B cell (primary cell): Measurements from ENCODE around the gene MLF2. TPM values are rescaled to one million over a fixed set of nuclear protein-coding genes. Genes with fewer than 3 reads are reported as not detected.

Experiments
- ATAC-seq: fragments of 200-7000 bp; cut with Tn5 transposase; one replicate; pipeline ENCODE4 v1.10.0; 2021; ENCODE audit warnings: low read depth, mild to moderate bottlenecking, moderate number of reproducible peaks, moderate library complexity
- CTCF ChIA-PET: fragments of 350-600 bp; sonication (Branson Sonifier 250); formaldehyde crosslinking; loops from one replicate; lab custom pipeline; 2021; ENCODE audit warnings: antibody characterized with exemption, inconsistent platforms; lab: Charles Lee
- POLR2A ChIA-PET: fragments of 350-600 bp; sonication (Branson Sonifier 250); formaldehyde crosslinking; loops from one replicate; lab custom pipeline; 2021; ENCODE audit warnings: antibody characterized with exemption; lab: Charles Lee
- DNase-seq: peaks from one replicate; pipeline ENCODE4 v3.0.0; 2013
- H2AFZ ChIP-seq: 2 replicates; pipeline ENCODE4 v1.6.1; 2012; ENCODE audit warnings: mild to moderate bottlenecking, low read depth, low read length; ENCODE audit not compliant: insufficient read depth, poor library complexity, severe bottlenecking
- H3K27ac ChIP-seq, 2 donors: 1 replicate in 1 of 2; 2 replicates in 1 of 2; pipeline ENCODE4 v1.5.1; 2012 to 2013; ENCODE audit warnings: low read length in 2 of 2, mild to moderate bottlenecking in 2 of 2, moderate library complexity in 1 of 2
- H3K27me3 ChIP-seq, 4 experiments: fragments of 200-600 bp in 1 of 4; sonication (generic) in 1 of 4; replicated peaks in 1 of 4; 1 replicate in 2 of 4; 2 replicates in 2 of 4; pipeline versions ENCODE4 v1.6.1 to v1.7.0; 2013 to 2016; ENCODE audit warnings: low read length in 3 of 4, mild to moderate bottlenecking in 2 of 4, mixed read lengths in 1 of 4, moderate library complexity in 1 of 4; ENCODE audit not compliant: insufficient read depth in 4 of 4, control insufficient read depth in 3 of 4; ENCODE audit errors: control extremely low read depth in 1 of 4
- H3K36me3 ChIP-seq, 2 experiments: replicated peaks in 1 of 2; 1 replicate in 1 of 2; 2 replicates in 1 of 2; pipeline versions ENCODE4 v1.6.1 to v1.7.1; 2013; ENCODE audit warnings: low read length in 1 of 2; ENCODE audit not compliant: insufficient read depth in 2 of 2, control insufficient read depth in 1 of 2; ENCODE audit errors: control extremely low read depth in 1 of 2, extremely low read depth in 1 of 2
- H3K4me1 ChIP-seq, 2 donors: fragments of 200-600 bp in 1 of 2; sonication (generic) in 1 of 2; 1 replicate in 1 of 2; 2 replicates in 1 of 2; pipeline versions ENCODE4 v1.5.1 to v1.6.1; 2013 to 2017; ENCODE audit warnings: low read length in 2 of 2; ENCODE audit not compliant: control insufficient read depth in 2 of 2, insufficient read depth in 2 of 2
- H3K4me2 ChIP-seq: replicated peaks from 2 replicates; pipeline ENCODE3; 2012; ENCODE audit warnings: mild to moderate bottlenecking, low read depth, low read length; ENCODE audit not compliant: poor library complexity, severe bottlenecking
- H3K4me3 ChIP-seq, 5 experiments: fragments of 200-600 bp in 1 of 5; sonication (generic) in 1 of 5; 1 replicate in 3 of 5; 2 replicates in 2 of 5; pipeline versions ENCODE4 v1.5.1 to v1.7.0; 2011 to 2016; ENCODE audit warnings: low read length in 4 of 5, mild to moderate bottlenecking in 4 of 5, low read depth in 2 of 5, control low read depth in 1 of 5, moderate library complexity in 1 of 5; ENCODE audit not compliant: insufficient read depth in 1 of 5; ENCODE audit errors: control extremely low read depth in 1 of 5, extremely low read depth in 1 of 5
- H3K79me2 ChIP-seq: fragments of 200-600 bp; sonication (generic); one replicate; pipeline ENCODE4 v1.6.0; 2016; ENCODE audit warnings: low read length; ENCODE audit not compliant: control insufficient read depth, insufficient read depth
- H3K9ac ChIP-seq: fragments of 200-600 bp; sonication (generic); 2 replicates; pipeline ENCODE4 v1.6.1; 2017; ENCODE audit warnings: mild to moderate bottlenecking, low read length, moderate library complexity
- H3K9me3 ChIP-seq, 3 donors: one replicate each; pipeline versions ENCODE4 v1.6.1 to v1.7.1; 2013; ENCODE audit warnings: low read length in 2 of 3; ENCODE audit not compliant: control insufficient read depth in 2 of 3, insufficient read depth in 1 of 3; ENCODE audit errors: control extremely low read depth in 1 of 3
- H4K20me1 ChIP-seq: 2 replicates; pipeline ENCODE4 v1.6.0; 2012; ENCODE audit warnings: mild to moderate bottlenecking, low read length; ENCODE audit not compliant: insufficient read depth, control insufficient read depth, poor library complexity, severe bottlenecking
- H3K27ac Mint-ChIP-seq: one replicate; pipeline ENCODE4 v1.8.0; 2021; ENCODE audit warnings: mixed read lengths
- H3K27me3 Mint-ChIP-seq: one replicate; pipeline ENCODE4 v1.8.0; 2021; ENCODE audit warnings: mixed read lengths
- H3K4me1 Mint-ChIP-seq: one replicate; pipeline ENCODE4 v1.8.0; 2021; ENCODE audit warnings: mixed read lengths
- H3K4me3 Mint-ChIP-seq: one replicate; pipeline ENCODE4 v1.8.0; 2021; ENCODE audit warnings: mixed read lengths
- H3K9me3 Mint-ChIP-seq: one replicate; pipeline ENCODE4 v1.8.0; 2022; ENCODE audit warnings: mixed read lengths; ENCODE audit not compliant: insufficient read depth
- CTCF ChIP-seq: fragments of 200-600 bp; IDR thresholded peaks from one replicate; pipeline ENCODE4 v1.8.0; 2022; ENCODE audit warnings: antibody characterized with exemption, mild to moderate bottlenecking
- EZH2 ChIP-seq: IDR thresholded peaks from 2 replicates; pipeline ENCODE4 v1.6.1; 2012; ENCODE audit warnings: borderline replicate concordance, low read depth, mild to moderate bottlenecking, moderate library complexity, low read length; ENCODE audit not compliant: insufficient read depth, poor library complexity, severe bottlenecking
- WGBS: methylation state at CpG from one replicate; pipeline ENCODE4 v1.1.5; 2013; ENCODE audit warnings: missing lambda C conversion rate; ENCODE audit not compliant: insufficient coverage; 5-methylcytosine and 5-hydroxymethylcytosine counted together
- intact Hi-C: fragments of 100-400 bp; cut with micrococcal nuclease; formaldehyde crosslinking; loops from one replicate; pipeline ENCODE4 v1.10.0; 2022
- polyA plus RNA-seq: library from polyadenylated mRNA; depleted of rRNA; stranded (reverse); fragments of >200 nt; gene quantifications from 2 replicates; pipeline ENCODE4 v1.2.3, GENCODE V29; 2012
- total RNA-seq, 2 donors: library from RNA; stranded (reverse); fragments of 120-200 nt in 1 of 2; gene quantifications; 1 replicate in 1 of 2; 2 replicates in 1 of 2; pipeline versions ENCODE4 v1.2.3 to v1.2.4, GENCODE V29; 2013 to 2022

The MLF2 gene
- total and polyA plus RNA-seq, 2 donors (not counting 1 experiment from before 2014, with no cell fraction given), result 97.2 to 190 TPM

- Histone ChIP-seq H3K36me3 (no peaks in the 10 kb centered on the region), H3K4me1 (peaks cover 33 to 36% of the 10 kb centered on the region in 2 donors), H3K27me3 (peaks cover 0 to 44% (median 27%) of the 10 kb centered on the region in 4 experiments), H3K4me3 (peak overlapping the region in 1 of 5 experiments; percentile 14), H2AFZ (no peak overlapping the region), H3K27ac (no peak overlapping the region), H3K9ac (peak overlapping the region; percentile 12), H3K79me2 (no peaks in the 10 kb centered on the region), H4K20me1 (no peaks in the 10 kb centered on the region), H3K9me3 (peaks cover 0 to 4% (median 0%) of the 10 kb centered on the region in 3 donors), H3K4me2 (peak overlapping the region; percentile 69)
- H3K27ac Mint-ChIP-seq, result peak overlapping the region; percentile 28
- intact Hi-C loops, result no loop called here
- WGBS, result 2% methylated on average over 11 of the region's 16 CpGs
- peaks cover 29% of the 10 kb centered on the region for H3K4me1 Mint-ChIP-seq
- DNase-seq, result peak; percentile 80
- TF ChIP-seq CTCF (no peak), EZH2 (no peak)
- ATAC-seq, result peak; percentile 72
- H3K4me3 Mint-ChIP-seq, result peak overlapping the region; percentile 61
- no peaks in the 10 kb centered on the region for H3K9me3 Mint-ChIP-seq
- H3K27me3 Mint-ChIP-seq, result peaks cover 43% of the 10 kb centered on the region
- CTCF ChIA-PET, result interaction anchor here (0.9 to 6.0 kb wide), 2 partner anchors 9 to 14 kb away, joined by 5 to 85 read pairs; partner anchors contain the start of gene MLF2
- POLR2A ChIA-PET, result no interaction called here
These were observed 11.3 kb upstream of the MLF2 start for GRCh38 chr12:6764011-6764828.

- DNase-seq (no peak), ATAC-seq (no peak)
- TF ChIP-seq EZH2 (no peak), CTCF (no peak)
- peaks cover 36% of the 10 kb centered on the region for H3K27me3 Mint-ChIP-seq
- Histone ChIP-seq H3K4me2 (no peak overlapping the region), H4K20me1 (no peaks in the 10 kb centered on the region), H3K79me2 (no peaks in the 10 kb centered on the region), H3K9me3 (peaks cover 0 to 4% (median 0%) of the 10 kb centered on the region in 3 donors), H3K27ac (no peak overlapping the region), H2AFZ (no peak overlapping the region), H3K4me3 (no peak overlapping the region), H3K9ac (no peak overlapping the region), H3K36me3 (no peaks in the 10 kb centered on the region), H3K4me1 (peaks cover 37% of the 10 kb centered on the region in 2 donors), H3K27me3 (peaks cover 0 to 37% (median 22%) of the 10 kb centered on the region in 4 experiments)
- H3K27ac Mint-ChIP-seq, result no peak overlapping the region
- H3K9me3 Mint-ChIP-seq, result no peaks in the 10 kb centered on the region
- H3K4me3 Mint-ChIP-seq, result no peak overlapping the region
- 80% methylated on average over 2 of the region's 4 CpGs for WGBS
- peaks cover 36% of the 10 kb centered on the region for H3K4me1 Mint-ChIP-seq
- ChIA-PET POLR2A (interaction anchor here (0.6 kb wide), 1 partner anchor 205 kb away, joined by 5 read pairs; no protein-coding TSS in a partner anchor), CTCF (no interaction called here)
- intact Hi-C loops, result no loop called here
These were observed 10.4 kb upstream of the MLF2 start for GRCh38 chr12:6763380-6763779.
